Measurements from ENCODE around the gene GLRA2.

GLRA2 gene

DNA sequence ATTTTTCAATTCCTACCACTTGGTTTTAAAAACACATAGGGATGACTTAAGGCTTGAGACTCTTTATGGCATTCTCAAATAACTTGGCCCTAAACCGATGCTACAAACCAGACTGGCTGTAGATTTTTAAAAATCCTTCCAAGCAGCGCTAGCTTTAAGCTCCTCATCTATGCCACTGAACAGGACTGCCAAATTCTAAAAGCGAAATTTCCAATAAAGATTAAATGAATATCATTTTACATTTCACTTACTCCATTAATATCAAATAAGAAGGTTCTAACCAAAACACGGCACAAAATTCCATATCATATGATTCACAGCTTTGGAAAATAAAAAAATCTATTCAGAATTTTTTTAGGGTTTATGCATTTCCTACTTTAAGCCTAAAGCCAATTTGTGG, 209.3 kb downstream of the GLRA2 start:
- H3K4me1 ChIP-seq (ENCODE audit: control insufficient read depth in 1 of 2, insufficient read depth in 1 of 2, low read depth in 1 of 2, low read length in 1 of 2) = no peaks in the 10 kb centered on the region
- H3K4me3 ChIP-seq (ENCODE audit: low read depth in 1 of 2, low read length in 1 of 2) = no peak overlapping the region
- TF ChIP-seq, protein P1, sequence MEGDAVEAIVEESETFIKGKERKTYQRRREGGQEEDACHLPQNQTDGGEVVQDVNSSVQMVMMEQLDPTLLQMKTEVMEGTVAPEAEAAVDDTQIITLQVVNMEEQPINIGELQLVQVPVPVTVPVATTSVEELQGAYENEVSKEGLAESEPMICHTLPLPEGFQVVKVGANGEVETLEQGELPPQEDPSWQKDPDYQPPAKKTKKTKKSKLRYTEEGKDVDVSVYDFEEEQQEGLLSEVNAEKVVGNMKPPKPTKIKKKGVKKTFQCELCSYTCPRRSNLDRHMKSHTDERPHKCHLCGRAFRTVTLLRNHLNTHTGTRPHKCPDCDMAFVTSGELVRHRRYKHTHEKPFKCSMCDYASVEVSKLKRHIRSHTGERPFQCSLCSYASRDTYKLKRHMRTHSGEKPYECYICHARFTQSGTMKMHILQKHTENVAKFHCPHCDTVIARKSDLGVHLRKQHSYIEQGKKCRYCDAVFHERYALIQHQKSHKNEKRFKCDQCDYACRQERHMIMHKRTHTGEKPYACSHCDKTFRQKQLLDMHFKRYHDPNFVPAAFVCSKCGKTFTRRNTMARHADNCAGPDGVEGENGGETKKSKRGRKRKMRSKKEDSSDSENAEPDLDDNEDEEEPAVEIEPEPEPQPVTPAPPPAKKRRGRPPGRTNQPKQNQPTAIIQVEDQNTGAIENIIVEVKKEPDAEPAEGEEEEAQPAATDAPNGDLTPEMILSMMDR (IDR thresholded peaks at IDR 0.05) = no peak
- H3K9me3 ChIP-seq = no peaks in the 10 kb centered on the region
- no peak overlapping the region for H3K27ac ChIP-seq
- no peaks in the 10 kb centered on the region for H3K36me3 ChIP-seq
- no peaks in the 10 kb centered on the region for H3K27me3 ChIP-seq

DNA sequence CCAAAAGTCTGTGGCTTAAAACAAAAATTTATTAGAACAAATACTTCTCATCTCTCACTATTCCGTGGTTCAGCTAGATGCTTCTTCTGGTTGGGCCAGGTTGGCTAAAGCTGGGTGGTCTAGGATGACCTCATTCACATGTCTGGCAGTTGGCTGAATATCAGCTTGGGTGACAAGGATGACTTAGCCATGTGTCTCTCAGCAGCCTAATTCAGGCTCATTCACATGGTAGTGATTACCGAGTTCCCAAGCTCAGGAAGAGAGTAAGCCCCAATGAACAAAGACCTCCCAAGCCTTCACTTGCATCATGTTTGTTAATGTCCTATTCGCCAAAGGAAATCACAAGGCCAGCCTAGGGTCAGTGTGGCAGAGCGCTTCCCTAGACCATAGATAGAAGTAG, 224.1 kb downstream of the GLRA2 start:
- TF ChIP-seq, protein P1 (IDR thresholded peaks at IDR 0.05) = no peak
- Histone ChIP-seq H3K27ac (no peak overlapping the region), H3K4me3 (ENCODE audit: low read depth in 1 of 2, low read length in 1 of 2) (no peak overlapping the region), H3K9me3 (no peaks in the 10 kb centered on the region), H3K36me3 (no peaks in the 10 kb centered on the region), H3K4me1 (ENCODE audit: control insufficient read depth in 1 of 2, insufficient read depth in 1 of 2, low read depth in 1 of 2, low read length in 1 of 2) (no peaks in the 10 kb centered on the region), H3K27me3 (no peaks in the 10 kb centered on the region)

DNA sequence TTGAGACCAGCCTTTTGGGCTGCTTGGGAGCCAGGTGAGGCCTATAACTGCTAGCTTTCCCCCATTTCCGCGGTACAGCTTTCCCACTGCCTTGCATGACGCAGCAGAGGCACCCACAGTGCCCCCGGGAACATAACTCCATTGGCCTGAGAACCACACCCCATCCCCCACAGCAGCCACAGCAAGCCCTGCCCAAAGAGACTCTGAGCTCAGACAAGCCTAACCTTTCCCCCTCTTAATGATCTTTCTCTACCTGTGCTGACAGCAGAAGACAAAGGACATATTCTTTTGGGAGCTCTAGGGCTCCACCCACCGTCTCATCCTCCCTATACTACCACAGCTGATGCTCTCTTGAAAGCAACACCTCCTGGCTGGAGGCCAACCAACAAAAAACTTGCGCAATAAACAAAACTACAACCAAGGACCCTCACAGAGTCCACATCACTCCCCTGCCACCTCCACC, 228.7 kb downstream of the GLRA2 start:
- no peaks in the 10 kb centered on the region for H3K27me3 ChIP-seq
- no peaks in the 10 kb centered on the region for H3K4me1 ChIP-seq (ENCODE audit: control insufficient read depth in 1 of 2, insufficient read depth in 1 of 2, low read depth in 1 of 2, low read length in 1 of 2)
- H3K27ac ChIP-seq = no peak overlapping the region
- TF ChIP-seq, protein P1 (IDR thresholded peaks at IDR 0.05) = no peak
- no peaks in the 10 kb centered on the region for H3K9me3 ChIP-seq
- H3K4me3 ChIP-seq (ENCODE audit: low read depth in 1 of 2, low read length in 1 of 2) = no peak overlapping the region
- H3K36me3 ChIP-seq = no peaks in the 10 kb centered on the region

- no peaks in the 10 kb centered on the region for H3K9me3 ChIP-seq
- H3K36me3 ChIP-seq = no peaks in the 10 kb centered on the region
- TF ChIP-seq, protein P1 (IDR thresholded peaks at IDR 0.05) = no peak
- no peaks in the 10 kb centered on the region for H3K27me3 ChIP-seq
- peaks cover 4 to 5% of the 10 kb centered on the region in 2 experiments for H3K4me1 ChIP-seq (ENCODE audit: control insufficient read depth in 1 of 2, insufficient read depth in 1 of 2, low read depth in 1 of 2, low read length in 1 of 2)
- H3K4me3 ChIP-seq (ENCODE audit: low read depth in 1 of 2, low read length in 1 of 2) = no peak overlapping the region
- no peak overlapping the region for H3K27ac ChIP-seq
These were observed 246.1 kb downstream of the GLRA2 start for GRCh38 chrX:14775416-14775815.

GRCh38 chrX:14776901-14777300, 247.6 kb downstream of the GLRA2 start:
- H3K9me3 ChIP-seq = no peaks in the 10 kb centered on the region
- TF ChIP-seq, protein P1 (IDR thresholded peaks at IDR 0.05) = no peak
- no peak overlapping the region for H3K4me3 ChIP-seq (ENCODE audit: low read depth in 1 of 2, low read length in 1 of 2)
- H3K27ac ChIP-seq = no peak overlapping the region
- no peaks in the 10 kb centered on the region for H3K27me3 ChIP-seq
- no peaks in the 10 kb centered on the region for H3K36me3 ChIP-seq
- H3K4me1 ChIP-seq (ENCODE audit: control insufficient read depth in 1 of 2, insufficient read depth in 1 of 2, low read depth in 1 of 2, low read length in 1 of 2) = peaks cover 4 to 5% of the 10 kb centered on the region in 2 experiments

DNA sequence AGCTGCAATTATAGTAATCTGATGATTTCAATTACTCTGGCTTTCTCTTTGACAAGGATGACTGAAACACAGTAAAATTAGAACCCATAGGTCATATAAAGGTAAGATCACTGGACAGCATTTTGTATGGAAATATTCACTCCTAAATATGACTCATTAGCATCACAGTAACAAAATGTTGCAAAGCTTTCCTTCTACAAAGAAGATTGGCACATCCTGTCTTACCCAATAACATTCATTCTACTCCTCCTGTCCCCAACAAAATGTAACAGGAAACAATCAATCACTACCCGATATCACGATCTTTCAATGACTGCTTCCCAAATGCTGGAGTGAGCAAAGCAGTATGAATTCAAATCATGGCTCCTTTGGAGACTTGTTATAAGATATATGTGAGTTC, 248.2 kb downstream of the GLRA2 start:
- Histone ChIP-seq H3K27ac (no peak overlapping the region), H3K27me3 (no peaks in the 10 kb centered on the region), H3K36me3 (no peaks in the 10 kb centered on the region), H3K4me3 (ENCODE audit: low read depth in 1 of 2, low read length in 1 of 2) (no peak overlapping the region), H3K4me1 (ENCODE audit: control insufficient read depth in 1 of 2, insufficient read depth in 1 of 2, low read depth in 1 of 2, low read length in 1 of 2) (peaks cover 4 to 5% of the 10 kb centered on the region in 2 experiments), H3K9me3 (no peaks in the 10 kb centered on the region)
- TF ChIP-seq, protein P1 (IDR thresholded peaks at IDR 0.05) = no peak

All from neutrophil (primary cell).